ENCODE measurements around the gene NELL1. TPM values are rescaled to one million over a fixed set of nuclear protein-coding genes. Genes with fewer than 3 reads are reported as not detected.
"Not testable (repeated sequence)": the region's sequence is repeated elsewhere in the genome, so short reads cannot be mapped to it uniquely, and the experiment has no call there.

NELL1 gene
- total RNA-seq, 6 experiments from 2014 or later: not detected

DNA sequence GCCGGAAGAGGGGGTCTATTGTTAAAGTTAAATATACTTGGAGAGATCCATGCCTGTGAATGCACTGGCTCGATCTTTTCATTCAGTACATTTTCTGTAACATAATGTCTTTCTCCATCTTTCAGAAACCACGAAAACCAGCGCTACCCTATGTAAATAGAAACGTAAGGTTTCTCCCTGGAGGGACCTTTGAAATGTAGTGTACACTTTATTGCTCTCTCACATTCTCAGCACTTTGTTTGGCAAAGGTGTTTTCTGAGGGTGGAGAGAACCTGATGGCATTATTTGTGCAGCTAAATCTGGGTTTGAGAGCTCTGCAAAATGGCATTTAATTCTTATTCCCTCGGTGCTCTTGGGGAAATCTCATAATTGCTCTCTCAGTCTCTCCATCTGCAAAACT is 468.4 kb downstream of the NELL1 start:
- Mint-ChIP-seq H3K27ac (no peak overlapping the region), H3K36me3 (ENCODE audit: low read depth) (peaks cover 5% of the 10 kb centered on the region; the same call in 1 of the 2 replicates), H3K4me3 (no peak overlapping the region), H3K4me1 (ENCODE audit: low read depth) (no peaks in the 10 kb centered on the region), H3K9me3 (peaks cover 36% of the 10 kb centered on the region), H3K27me3 (ENCODE audit: insufficient read depth) (no peaks in the 10 kb centered on the region; the same call in 1 of the 2 replicates)
- TF ChIP-seq, protein P1, sequence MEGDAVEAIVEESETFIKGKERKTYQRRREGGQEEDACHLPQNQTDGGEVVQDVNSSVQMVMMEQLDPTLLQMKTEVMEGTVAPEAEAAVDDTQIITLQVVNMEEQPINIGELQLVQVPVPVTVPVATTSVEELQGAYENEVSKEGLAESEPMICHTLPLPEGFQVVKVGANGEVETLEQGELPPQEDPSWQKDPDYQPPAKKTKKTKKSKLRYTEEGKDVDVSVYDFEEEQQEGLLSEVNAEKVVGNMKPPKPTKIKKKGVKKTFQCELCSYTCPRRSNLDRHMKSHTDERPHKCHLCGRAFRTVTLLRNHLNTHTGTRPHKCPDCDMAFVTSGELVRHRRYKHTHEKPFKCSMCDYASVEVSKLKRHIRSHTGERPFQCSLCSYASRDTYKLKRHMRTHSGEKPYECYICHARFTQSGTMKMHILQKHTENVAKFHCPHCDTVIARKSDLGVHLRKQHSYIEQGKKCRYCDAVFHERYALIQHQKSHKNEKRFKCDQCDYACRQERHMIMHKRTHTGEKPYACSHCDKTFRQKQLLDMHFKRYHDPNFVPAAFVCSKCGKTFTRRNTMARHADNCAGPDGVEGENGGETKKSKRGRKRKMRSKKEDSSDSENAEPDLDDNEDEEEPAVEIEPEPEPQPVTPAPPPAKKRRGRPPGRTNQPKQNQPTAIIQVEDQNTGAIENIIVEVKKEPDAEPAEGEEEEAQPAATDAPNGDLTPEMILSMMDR (IDR thresholded peaks at IDR 0.05): no peak
- no peak for DNase-seq

GRCh38 chr11:21141557-21141956 is 472.2 kb downstream of the NELL1 start:
- Mint-ChIP-seq H3K9me3 (peaks cover 50% of the 10 kb centered on the region), H3K36me3 (ENCODE audit: low read depth) (peaks cover 10% of the 10 kb centered on the region; the same call in 1 of the 2 replicates)
- not testable (repeated sequence) for H3K4me1 Mint-ChIP-seq (ENCODE audit: low read depth); H3K27ac Mint-ChIP-seq; H3K4me3 Mint-ChIP-seq; H3K27me3 Mint-ChIP-seq (ENCODE audit: insufficient read depth); DNase-seq

DNA sequence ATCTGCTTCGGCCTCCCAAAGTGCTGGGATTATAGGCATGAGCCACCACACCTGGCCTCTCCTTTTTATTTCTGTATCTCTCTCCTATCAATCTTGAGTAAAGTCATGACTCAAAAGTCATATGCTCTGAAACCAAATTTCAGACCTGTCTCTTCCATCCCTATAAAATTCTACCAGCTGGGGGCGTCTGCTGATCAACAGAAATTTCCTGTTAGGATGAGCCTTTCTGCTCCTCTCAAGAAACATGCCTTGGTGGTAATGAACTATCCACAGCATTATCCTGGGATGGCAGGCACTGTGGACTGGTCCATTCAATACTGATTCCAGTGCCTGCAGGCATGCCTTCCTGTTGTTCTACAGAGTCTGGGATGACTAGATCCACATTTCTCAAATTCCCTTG is 472.6 kb downstream of the NELL1 start:
- Mint-ChIP-seq H3K4me3 (no peak overlapping the region), H3K4me1 (ENCODE audit: low read depth) (no peaks in the 10 kb centered on the region), H3K36me3 (ENCODE audit: low read depth) (peaks cover 10% of the 10 kb centered on the region; the same call in 1 of the 2 replicates)

DNA sequence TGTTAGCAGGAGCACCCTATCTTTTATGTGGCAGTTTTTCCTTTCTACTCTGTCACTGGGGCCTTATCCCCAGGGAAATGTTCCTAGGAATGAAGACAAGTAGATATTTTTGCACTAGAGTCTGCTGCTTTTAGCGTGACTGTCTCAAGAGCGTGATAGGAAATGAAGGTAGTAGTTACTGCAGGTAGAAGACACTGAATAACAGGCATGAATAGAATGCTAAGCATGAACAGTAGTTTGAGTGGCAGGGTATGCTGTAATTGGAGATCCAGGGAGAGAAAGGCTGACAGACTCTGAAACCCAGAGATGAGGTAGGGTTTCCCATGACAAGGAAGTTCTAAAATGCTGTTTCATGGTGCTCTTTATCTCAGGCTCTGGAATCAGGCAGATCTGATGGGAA is 475.1 kb downstream of the NELL1 start:
- Mint-ChIP-seq H3K27ac (no peak overlapping the region), H3K4me3 (no peak overlapping the region), H3K4me1 (ENCODE audit: low read depth) (no peaks in the 10 kb centered on the region), H3K27me3 (ENCODE audit: insufficient read depth) (no peaks in the 10 kb centered on the region), H3K9me3 (peaks cover 64% of the 10 kb centered on the region), H3K36me3 (ENCODE audit: low read depth) (peaks cover 6% of the 10 kb centered on the region; the same call in 1 of the 2 replicates)
- TF ChIP-seq, protein P1 (IDR thresholded peaks at IDR 0.05): no peak
- no peak for DNase-seq

More for the DNA sequence above, 472.6 kb downstream of the NELL1 start:
- DNase-seq: no peak
- H3K9me3 Mint-ChIP-seq: peaks cover 48% of the 10 kb centered on the region
- H3K27ac Mint-ChIP-seq: no peak overlapping the region
- TF ChIP-seq, protein P1 (IDR thresholded peaks at IDR 0.05): no peak
- H3K27me3 Mint-ChIP-seq (ENCODE audit: insufficient read depth): no peaks in the 10 kb centered on the region; the same call in 1 of the 2 replicates

- TF ChIP-seq, protein P1 (IDR thresholded peaks at IDR 0.05): no peak
- DNase-seq: no peak
Measured at GRCh38 chr11:21148376-21148775, 479.0 kb downstream of the NELL1 start.

GRCh38 chr11:21160140-21160539 is 490.8 kb downstream of the NELL1 start:
- H3K9me3 Mint-ChIP-seq: peaks cover 23% of the 10 kb centered on the region
- TF ChIP-seq, protein P1 (IDR thresholded peaks at IDR 0.05): no peak
- H3K27ac Mint-ChIP-seq: no peak overlapping the region
- H3K36me3 Mint-ChIP-seq (ENCODE audit: low read depth): no peaks in the 10 kb centered on the region
- DNase-seq: no peak
- no peaks in the 10 kb centered on the region for H3K27me3 Mint-ChIP-seq (ENCODE audit: insufficient read depth)
- no peaks in the 10 kb centered on the region for H3K4me1 Mint-ChIP-seq (ENCODE audit: low read depth)
- H3K4me3 Mint-ChIP-seq: no peak overlapping the region

More at GRCh38 chr11:21148376-21148775, 479.0 kb downstream of the NELL1 start:
- peaks cover 6% of the 10 kb centered on the region; the same call in 1 of the 2 replicates for H3K36me3 Mint-ChIP-seq (ENCODE audit: low read depth)
- no peaks in the 10 kb centered on the region for H3K4me1 Mint-ChIP-seq (ENCODE audit: low read depth)
- no peak overlapping the region for H3K27ac Mint-ChIP-seq
- no peaks in the 10 kb centered on the region for H3K27me3 Mint-ChIP-seq (ENCODE audit: insufficient read depth)
- H3K9me3 Mint-ChIP-seq: peaks cover 72% of the 10 kb centered on the region
- no peak overlapping the region for H3K4me3 Mint-ChIP-seq
